ENCODE measurements around the gene SLIT3.

- TF ChIP-seq CTCF (IDR thresholded peaks at IDR 0.05 in 4 of 5, conservative IDR thresholded peaks at IDR 0.05 in 1 of 5) (no peak), POLR2A (IDR thresholded peaks at IDR 0.05) (no peak)
Observed at GRCh38 chr5:168809218-168809617, 491.7 kb downstream of the SLIT3 start.

All from gastrocnemius medialis (tissue), 4 donors.